Natural killer cell treated with Interleukin-12 subunit alpha and Interleukin-12 subunit beta and Interleukin-15 and Interleukin-18, amount 100 ng/mL, for 72 hours (primary cell): ENCODE data around the gene HERC6. TPM values are rescaled to one million over a fixed set of nuclear protein-coding genes. Genes with fewer than 3 reads are reported as not detected.
"Not testable (repeated sequence)": the region's sequence is repeated elsewhere in the genome, so short reads cannot be mapped to it uniquely, and the experiment has no call there.

Experiments
- ATAC-seq, 2 donors: fragments of 150-1000 bp; cut with Tn5 transposase in 1 of 2; sonication (Bioruptor Pico), chemical (Tn5 transposase) in 1 of 2; 2 replicates each; pipeline ENCODE4 v1.10.0; 2021
- DNase-seq: peaks from one replicate; pipeline ENCODE4 v3.0.0; 2022; ENCODE audit warnings: low spot score
- H3K27ac Mint-ChIP-seq, 2 donors: 1 replicate in 1 of 2; 2 replicates in 1 of 2; pipeline ENCODE4 v1.8.0; 2022; ENCODE audit warnings: mixed read lengths in 2 of 2, mild to moderate bottlenecking in 1 of 2, moderate library complexity in 1 of 2
- H3K27me3 Mint-ChIP-seq, 2 donors: 1 replicate in 1 of 2; 2 replicates in 1 of 2; pipeline ENCODE4 v1.8.0; 2022; ENCODE audit warnings: mixed read lengths in 2 of 2
- H3K36me3 Mint-ChIP-seq: one replicate; pipeline ENCODE4 v1.8.0; 2022; ENCODE audit warnings: mixed read lengths
- H3K4me1 Mint-ChIP-seq, 2 donors: 1 replicate in 1 of 2; 2 replicates in 1 of 2; pipeline ENCODE4 v1.8.0; 2022; ENCODE audit warnings: low read depth in 2 of 2, mixed read lengths in 2 of 2, mild to moderate bottlenecking in 1 of 2
- H3K4me3 Mint-ChIP-seq: one replicate; pipeline ENCODE4 v1.8.0; 2022; ENCODE audit warnings: mixed read lengths
- H3K9me3 Mint-ChIP-seq: 2 replicates; pipeline ENCODE4 v1.8.0; 2022; ENCODE audit warnings: mixed read lengths
- total RNA-seq, 2 donors: library from RNA; stranded (reverse); gene quantifications; one replicate each; pipeline ENCODE4 v1.2.3, GENCODE V29; 2022

The HERC6 gene
- total RNA-seq, 2 donors from 2014 or later: 8.0 to 10.9 TPM

- no peak overlapping the region for H3K4me3 Mint-ChIP-seq
- peaks cover 24% of the 10 kb centered on the region for H3K36me3 Mint-ChIP-seq
- peak overlapping the region in 1 of 2 donors; percentile 64 for H3K27ac Mint-ChIP-seq
- H3K27me3 Mint-ChIP-seq: no peaks in the 10 kb centered on the region
- peaks cover 0 to 4% of the 10 kb centered on the region in 2 donors for H3K4me1 Mint-ChIP-seq
- no peak for DNase-seq
- no peaks in the 10 kb centered on the region for H3K9me3 Mint-ChIP-seq
- no peak for ATAC-seq
Observed at GRCh38 chr4:88443486-88443885, 64.8 kb downstream of the HERC6 start.

GRCh38 chr4:88445252-88445651, 66.6 kb downstream of the HERC6 start:
- peaks cover 16% of the 10 kb centered on the region for H3K36me3 Mint-ChIP-seq
- no peaks in the 10 kb centered on the region for H3K9me3 Mint-ChIP-seq
- DNase-seq: no peak
- ATAC-seq: no peak
- H3K4me1 Mint-ChIP-seq: no peaks in the 10 kb centered on the region
- no peaks in the 10 kb centered on the region for H3K27me3 Mint-ChIP-seq
- H3K27ac Mint-ChIP-seq: no peak overlapping the region
- H3K4me3 Mint-ChIP-seq: no peak overlapping the region

GRCh38 chr4:88446124-88446523, 67.5 kb downstream of the HERC6 start:
- Mint-ChIP-seq H3K4me3 (no peak overlapping the region), H3K27me3 (no peaks in the 10 kb centered on the region), H3K36me3 (peaks cover 15% of the 10 kb centered on the region), H3K9me3 (no peaks in the 10 kb centered on the region), H3K4me1 (no peaks in the 10 kb centered on the region), H3K27ac (no peak overlapping the region)
- ATAC-seq (no peak), DNase-seq (no peak)

GRCh38 chr4:88447371-88448095, 68.9 kb downstream of the HERC6 start:
- Mint-ChIP-seq H3K27me3 (no peaks in the 10 kb centered on the region), H3K4me1 (peaks cover 0 to 3% of the 10 kb centered on the region in 2 donors), H3K36me3 (peaks cover 7% of the 10 kb centered on the region), H3K27ac (no peak overlapping the region), H3K9me3 (no peaks in the 10 kb centered on the region), H3K4me3 (no peak overlapping the region)
- ATAC-seq (no peak), DNase-seq (no peak)

- H3K36me3 Mint-ChIP-seq, H3K27ac Mint-ChIP-seq, H3K4me1 Mint-ChIP-seq, H3K9me3 Mint-ChIP-seq, DNase-seq, H3K27me3 Mint-ChIP-seq, H3K4me3 Mint-ChIP-seq, ATAC-seq: not testable (repeated sequence)
Observed at GRCh38 chr4:88448211-88448765, 69.6 kb downstream of the HERC6 start.

- Mint-ChIP-seq H3K4me1 (peaks cover 0 to 3% of the 10 kb centered on the region in 2 donors), H3K27me3 (no peaks in the 10 kb centered on the region), H3K27ac (no peak overlapping the region), H3K36me3 (no peaks in the 10 kb centered on the region), H3K4me3 (no peak overlapping the region), H3K9me3 (no peaks in the 10 kb centered on the region)
- no peak for DNase-seq
- no peak for ATAC-seq
Observed at GRCh38 chr4:88448889-88449288, 70.2 kb downstream of the HERC6 start.

GRCh38 chr4:88449290-88449689, 70.6 kb downstream of the HERC6 start:
- no peak for ATAC-seq
- Mint-ChIP-seq H3K27me3 (no peaks in the 10 kb centered on the region), H3K4me1 (peaks cover 0 to 3% of the 10 kb centered on the region in 2 donors), H3K36me3 (no peaks in the 10 kb centered on the region), H3K27ac (no peak overlapping the region), H3K4me3 (no peak overlapping the region), H3K9me3 (no peaks in the 10 kb centered on the region)
- DNase-seq: no peak

GRCh38 chr4:88451205-88451604, 72.6 kb downstream of the HERC6 start:
- H3K4me1 Mint-ChIP-seq: peaks cover 0 to 3% of the 10 kb centered on the region in 2 donors
- no peak overlapping the region for H3K27ac Mint-ChIP-seq
- DNase-seq: no peak
- H3K9me3 Mint-ChIP-seq: no peaks in the 10 kb centered on the region
- no peaks in the 10 kb centered on the region for H3K27me3 Mint-ChIP-seq
- no peak for ATAC-seq
- no peak overlapping the region for H3K4me3 Mint-ChIP-seq
- no peaks in the 10 kb centered on the region for H3K36me3 Mint-ChIP-seq

GRCh38 chr4:88452912-88453311, 74.3 kb downstream of the HERC6 start:
- Mint-ChIP-seq H3K4me1 (peaks cover 10% of the 10 kb centered on the region in 2 donors), H3K27ac (no peak overlapping the region), H3K27me3 (no peaks in the 10 kb centered on the region), H3K4me3 (no peak overlapping the region), H3K9me3 (no peaks in the 10 kb centered on the region), H3K36me3 (no peaks in the 10 kb centered on the region)
- DNase-seq (no peak), ATAC-seq (no peak)

GRCh38 chr4:88456670-88457306, 78.1 kb downstream of the HERC6 start, which contains the start of gene HERC5:
Gene HERC5, plus strand, starts transcription at chr4:88457119. Its CDS starts 151 bp downstream, at chr4:88457270.
- Mint-ChIP-seq H3K36me3 (no peaks in the 10 kb centered on the region), H3K9me3 (no peaks in the 10 kb centered on the region), H3K4me1 (peaks cover 13 to 17% of the 10 kb centered on the region in 2 donors), H3K27me3 (no peaks in the 10 kb centered on the region), H3K4me3 (peak within 1 kb of the TSS; percentile 99), H3K27ac (peak within 1 kb of the TSS; percentile 99 to 100)
- peak; percentile 92 for DNase-seq
- ATAC-seq: peak; percentile 97

GRCh38 chr4:88457307-88458103, 78.9 kb downstream of the HERC6 start:
- no peaks in the 10 kb centered on the region for H3K27me3 Mint-ChIP-seq
- peak; percentile 71 for DNase-seq
- no peaks in the 10 kb centered on the region for H3K9me3 Mint-ChIP-seq

GRCh38 chr4:88458104-88458740, 79.6 kb downstream of the HERC6 start:
- Mint-ChIP-seq H3K9me3 (no peaks in the 10 kb centered on the region), H3K27me3 (no peaks in the 10 kb centered on the region), H3K4me3 (peak overlapping the region; percentile 99), H3K4me1 (peaks cover 10 to 17% of the 10 kb centered on the region in 2 donors), H3K27ac (peak overlapping the region; percentile 99 to 100), H3K36me3 (no peaks in the 10 kb centered on the region)
- no peak for DNase-seq
- no peak for ATAC-seq

More at GRCh38 chr4:88457307-88458103, 78.9 kb downstream of the HERC6 start:
- peak; percentile 68 to 70 for ATAC-seq
- peaks cover 10 to 17% of the 10 kb centered on the region in 2 donors for H3K4me1 Mint-ChIP-seq
- H3K4me3 Mint-ChIP-seq: peak overlapping the region; percentile 99
- H3K27ac Mint-ChIP-seq: peak overlapping the region; percentile 99 to 100
- H3K36me3 Mint-ChIP-seq: no peaks in the 10 kb centered on the region

- no peak for ATAC-seq
- Mint-ChIP-seq H3K4me1 (no peaks in the 10 kb centered on the region), H3K36me3 (peaks cover 10% of the 10 kb centered on the region), H3K27ac (no peak overlapping the region), H3K9me3 (no peaks in the 10 kb centered on the region), H3K4me3 (no peak overlapping the region), H3K27me3 (no peaks in the 10 kb centered on the region)
- no peak for DNase-seq
Observed at GRCh38 chr4:88465653-88466192, 87.1 kb downstream of the HERC6 start.
